ENCODE data around the gene PARD3.
A peak's percentile ranks its signal among the peaks of the same experiment; 100 is the strongest.
"Not testable (repeated sequence)": the region's sequence is repeated elsewhere in the genome, so short reads cannot be mapped to it uniquely, and the experiment has no call there.

PARD3 gene

GRCh38 chr10:34795334-34795733, 19.8 kb downstream of the PARD3 start:
- no peak for DNase-seq

- DNase-seq = no peak
These were observed 20.3 kb downstream of the PARD3 start for GRCh38 chr10:34794835-34795234.

- DNase-seq = not testable (repeated sequence)
These were observed 21.5 kb downstream of the PARD3 start for GRCh38 chr10:34793581-34793980.

- no peak for DNase-seq
These were observed 22.2 kb downstream of the PARD3 start for GRCh38 chr10:34792881-34793280.

DNA sequence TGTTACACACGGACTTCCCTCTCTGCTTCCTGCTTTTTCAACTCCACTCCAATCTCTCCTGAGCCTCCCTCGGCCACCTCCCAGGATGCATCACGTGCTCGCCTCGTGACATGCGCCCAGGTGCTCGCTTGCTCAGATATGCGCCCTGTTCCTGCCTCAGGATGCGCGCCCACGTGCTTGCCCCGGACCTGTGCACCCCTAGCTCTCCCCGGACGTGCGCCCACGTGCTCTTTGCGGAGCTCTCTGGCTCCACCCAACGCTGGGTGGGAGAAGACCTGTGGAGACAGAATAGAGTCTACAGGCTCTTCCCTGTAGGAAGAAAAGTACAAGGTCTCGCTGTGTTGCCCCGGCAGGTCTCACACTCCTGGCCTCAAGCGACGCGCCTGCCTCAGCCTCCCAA, 23.1 kb downstream of the PARD3 start:
- DNase-seq = no peak

- DNase-seq = no peak
These were observed 23.9 kb downstream of the PARD3 start for GRCh38 chr10:34791228-34791627.

DNA sequence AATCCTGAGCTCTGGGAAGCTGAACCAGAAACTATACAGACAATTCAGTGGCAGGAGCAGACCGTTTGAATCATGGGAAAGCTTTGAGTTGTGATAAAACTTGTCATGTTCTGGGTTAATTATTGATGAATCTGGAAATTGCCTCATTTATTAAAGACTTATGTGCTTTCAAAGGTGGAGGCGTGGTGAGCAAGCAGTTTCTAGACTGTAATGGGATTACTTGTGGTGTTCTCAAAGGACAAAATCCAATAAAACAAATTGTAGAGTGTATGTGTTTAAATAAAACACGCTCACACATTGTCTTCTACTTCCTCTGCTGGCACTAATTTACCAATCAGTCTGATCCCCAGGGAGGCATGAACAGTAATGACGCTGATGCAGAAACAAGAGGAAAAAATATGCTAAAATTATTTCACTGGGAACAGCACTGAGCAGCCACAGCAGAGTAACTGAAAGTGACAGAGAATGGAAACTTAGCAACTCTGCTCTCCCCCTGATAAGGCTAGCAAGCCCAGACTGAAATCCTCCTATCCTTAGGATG, 25.1 kb downstream of the PARD3 start:
- DNase-seq = no peak

GRCh38 chr10:34786464-34786863, 28.6 kb downstream of the PARD3 start:
- no peak for DNase-seq

DNA sequence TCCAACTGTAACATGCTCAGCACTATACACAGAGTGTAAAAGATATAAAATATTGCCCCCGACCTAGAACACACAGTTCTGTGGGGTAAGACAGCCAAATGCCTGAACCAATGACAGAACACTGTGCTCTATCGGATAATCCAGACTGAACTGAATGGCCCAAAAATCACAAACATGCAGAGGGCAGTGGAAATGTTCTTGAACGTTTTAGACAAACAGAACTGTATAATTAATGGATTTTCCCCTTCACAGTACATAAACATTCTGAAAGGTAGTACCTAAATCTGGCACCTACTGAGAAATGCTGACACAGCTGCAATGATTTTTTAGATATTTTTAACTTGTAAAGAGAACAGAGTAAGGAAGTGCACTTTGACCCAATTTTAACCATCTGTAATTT, 33.4 kb downstream of the PARD3 start:
- DNase-seq = no peak

GRCh38 chr10:34780818-34781380, 34.2 kb downstream of the PARD3 start:
- DNase-seq = no peak

DNA sequence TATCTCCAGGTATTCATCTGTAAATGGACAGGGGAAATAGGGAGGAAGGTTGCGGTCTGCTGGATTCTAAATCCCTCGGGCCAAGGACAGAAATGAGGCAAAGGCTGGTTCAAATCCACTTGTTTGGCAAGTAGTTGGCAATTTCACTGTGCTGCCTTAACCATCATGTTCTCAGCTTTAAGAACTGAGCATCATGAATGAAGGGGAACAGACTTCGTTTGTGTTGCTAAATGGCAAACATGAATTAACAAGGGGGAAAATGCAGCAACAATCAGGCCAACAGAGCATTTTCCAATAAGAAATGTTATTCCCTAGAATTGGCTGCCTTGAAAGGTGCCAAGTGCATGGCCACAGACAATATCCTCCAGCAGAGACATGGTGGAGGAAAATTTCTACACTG, 36.9 kb downstream of the PARD3 start:
- no peak for DNase-seq

GRCh38 chr10:34776090-34776690, 38.9 kb downstream of the PARD3 start:
- no peak for DNase-seq

DNA sequence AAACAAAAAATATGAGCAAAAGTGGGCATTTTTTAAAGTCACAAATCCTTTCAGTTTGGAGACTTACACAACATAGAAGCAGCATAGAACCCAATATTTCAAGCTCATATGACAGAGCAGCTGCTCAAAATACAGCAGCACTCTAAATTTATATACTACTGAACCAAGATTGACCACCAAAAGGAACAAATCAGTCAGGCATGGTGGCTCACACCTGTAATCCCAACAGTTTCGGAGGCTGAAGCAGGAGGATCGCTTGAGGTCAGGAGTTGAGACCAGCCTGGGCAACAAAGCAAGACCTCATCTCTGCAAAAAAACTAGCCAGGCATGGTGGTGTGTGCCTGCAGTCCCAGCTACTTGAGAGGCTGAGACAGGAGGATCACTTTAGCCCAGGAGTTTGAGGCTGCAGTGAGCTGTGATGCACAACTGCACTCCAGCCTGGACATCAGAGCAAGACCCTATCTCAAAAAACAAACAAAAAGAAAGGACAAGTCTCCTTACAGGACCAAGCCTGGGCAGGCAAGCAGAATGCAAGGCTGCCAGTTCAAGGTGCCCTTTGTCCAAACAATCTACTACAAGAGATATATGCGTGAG, 40.0 kb downstream of the PARD3 start:
- DNase-seq = no peak

DNA sequence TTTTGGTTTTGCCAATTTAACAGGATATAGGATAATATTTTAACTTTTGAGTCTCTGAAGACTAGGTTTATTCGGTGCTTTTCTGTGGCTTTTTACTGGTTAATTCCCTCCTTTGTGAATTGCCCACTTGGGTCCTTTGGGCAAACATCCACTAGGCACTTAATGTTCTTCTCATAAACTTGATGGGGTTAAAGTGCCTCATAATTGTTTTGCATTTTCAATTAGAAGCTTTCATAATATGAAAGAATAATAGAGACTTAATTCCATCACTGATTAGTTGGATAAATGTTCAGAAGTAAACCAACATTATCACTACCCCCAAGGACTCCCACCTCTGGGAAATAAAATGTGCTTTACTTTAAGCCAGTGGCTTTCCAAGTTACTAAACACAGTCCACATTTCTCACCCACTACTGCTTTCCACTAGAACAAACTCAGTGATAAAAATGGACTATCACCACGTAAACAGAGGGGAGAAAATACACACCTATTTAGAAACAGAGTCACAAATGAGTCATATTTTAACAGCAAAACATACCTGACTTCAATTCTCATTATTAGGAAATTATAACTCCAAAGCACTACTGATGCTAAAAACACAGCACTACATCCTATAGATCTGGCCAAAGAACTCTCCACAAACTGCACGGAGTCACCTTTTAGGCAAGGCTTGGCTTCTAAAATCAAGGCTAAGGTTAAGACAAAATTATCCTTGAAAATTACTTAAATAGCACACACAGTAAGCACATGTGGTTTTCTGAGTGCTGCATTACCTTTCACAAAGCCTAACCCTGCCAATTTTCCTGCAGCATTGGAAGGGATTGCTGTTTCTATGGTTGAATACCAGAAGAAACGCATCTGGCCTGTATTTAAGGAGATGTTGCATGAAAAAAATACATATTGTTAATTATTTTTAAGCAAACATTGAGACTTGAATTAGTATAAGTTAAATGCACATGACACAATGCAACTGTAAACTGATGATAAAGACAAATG, 41.2 kb downstream of the PARD3 start:
- peak; percentile 19 for DNase-seq

DNA sequence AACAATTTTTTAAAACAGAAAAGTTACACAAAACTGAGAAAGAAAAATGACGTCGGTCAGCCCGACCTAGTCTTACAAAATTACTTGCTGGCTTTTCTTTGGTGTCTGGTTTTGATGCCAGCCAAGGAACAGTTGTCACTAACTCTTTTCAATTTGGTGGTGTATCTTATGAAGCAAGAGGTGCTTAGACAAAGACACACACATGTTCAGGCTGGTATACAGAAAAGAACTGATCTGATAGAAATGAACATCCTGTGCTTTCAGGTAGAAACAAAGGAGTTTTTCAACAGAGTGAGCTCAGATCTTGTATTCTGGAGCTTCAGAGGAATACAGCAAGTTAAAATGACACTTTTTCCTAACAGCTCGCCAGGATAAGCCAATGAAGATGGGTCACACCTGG, 43.6 kb downstream of the PARD3 start:
- DNase-seq = no peak

GRCh38 chr10:34771106-34771505, 44.0 kb downstream of the PARD3 start:
- DNase-seq = no peak

DNA sequence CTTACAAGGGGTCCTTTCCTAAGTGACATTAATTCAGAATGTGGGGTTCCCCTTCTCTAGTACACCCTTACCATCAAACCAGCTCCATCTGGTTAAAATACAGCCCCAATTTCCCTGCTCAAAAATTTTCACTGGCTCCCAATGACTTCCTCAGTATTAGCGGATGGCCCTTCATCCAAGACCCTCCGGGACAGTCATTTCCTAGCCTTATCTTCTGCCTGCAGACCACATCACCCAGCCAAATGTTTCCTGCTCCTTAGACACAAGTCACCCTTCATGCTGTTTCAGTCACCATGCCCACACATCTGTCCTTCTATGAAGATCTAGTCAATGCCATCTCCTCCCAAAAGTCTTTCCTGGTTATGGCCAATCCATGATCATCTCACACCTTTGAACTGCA, 45.2 kb downstream of the PARD3 start:
- DNase-seq = no peak

- DNase-seq = no peak
These were observed 46.1 kb downstream of the PARD3 start for GRCh38 chr10:34768972-34769330.

DNA sequence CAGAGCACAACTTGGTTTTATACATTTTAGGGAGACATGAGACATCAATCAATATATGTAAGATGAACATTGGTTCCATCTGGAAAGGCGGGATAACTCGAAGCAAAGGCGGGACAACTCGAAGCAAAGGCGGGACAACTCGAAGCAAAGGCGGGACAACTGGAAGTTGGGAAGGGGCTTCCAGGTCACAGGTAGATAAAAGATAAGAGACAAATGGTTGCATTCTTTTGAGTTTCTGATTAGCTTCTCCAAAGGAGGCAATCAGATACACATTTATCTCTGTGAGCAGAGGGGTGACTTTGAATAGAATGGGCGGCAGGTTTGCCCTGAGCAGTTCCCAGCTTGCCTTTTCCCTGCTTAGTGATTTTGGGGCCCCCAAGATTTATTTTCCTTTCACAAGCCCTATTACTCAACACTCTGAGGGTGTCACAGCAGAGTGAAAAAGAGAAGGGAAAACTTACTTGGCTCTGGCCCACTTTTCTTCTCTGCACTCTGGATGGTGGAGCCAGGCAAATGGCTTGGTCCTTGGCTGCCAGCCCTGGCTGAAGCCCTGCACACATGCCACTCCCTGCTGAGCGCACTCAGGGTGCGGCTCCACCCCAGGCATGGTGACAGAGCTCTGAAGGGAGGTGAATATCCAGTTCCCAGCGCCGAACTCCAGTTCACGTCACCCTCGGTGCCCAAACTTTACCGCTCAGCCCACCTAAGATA, 46.7 kb downstream of the PARD3 start:
- peak; percentile 4 for DNase-seq

- DNase-seq = no peak
These were observed 48.1 kb downstream of the PARD3 start for GRCh38 chr10:34766811-34767494.

DNA sequence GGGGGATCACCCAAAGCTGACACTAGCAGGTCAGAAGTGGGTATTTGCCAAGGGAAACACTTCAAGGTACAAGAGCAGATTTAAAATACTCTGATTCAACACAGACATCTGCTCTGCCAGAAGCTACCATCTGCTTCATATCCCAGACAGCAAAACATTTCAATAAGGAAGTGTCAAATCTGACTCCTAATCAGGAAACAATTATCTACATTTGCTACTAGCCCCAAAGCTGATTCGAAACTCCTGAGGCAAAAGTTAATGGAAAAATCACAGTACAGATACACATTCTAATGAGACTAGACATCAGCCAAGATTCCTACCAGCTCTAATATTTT, 48.9 kb downstream of the PARD3 start:
- no peak for DNase-seq

DNA sequence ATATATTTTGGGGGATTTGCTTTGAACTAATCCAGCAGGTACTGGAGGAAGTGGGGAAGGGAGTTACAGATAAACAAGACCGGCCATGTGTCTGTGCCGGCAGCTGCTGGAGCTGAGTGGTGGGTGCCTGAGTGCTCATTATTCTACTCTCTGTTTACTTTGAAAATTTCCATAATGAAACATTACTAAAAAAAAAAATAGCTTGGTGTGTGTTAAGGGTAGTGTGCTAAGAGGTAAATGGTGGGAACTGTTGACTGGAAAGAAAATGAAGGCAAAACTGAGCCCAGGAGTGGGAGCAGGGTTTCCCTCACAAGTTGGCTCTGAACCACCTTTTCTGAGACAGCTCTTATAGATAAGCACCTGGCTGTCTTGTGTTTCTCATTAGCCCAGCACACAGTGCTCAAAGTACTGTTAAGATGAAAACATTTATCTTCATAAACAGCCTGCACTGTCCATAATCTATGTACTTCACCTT, 50.6 kb downstream of the PARD3 start:
- DNase-seq = no peak
